IPS-NIHi7 (cell line): Measurements from ENCODE around the gene WDR20.
"Not testable (repeated sequence)": the region's sequence is repeated elsewhere in the genome, so short reads cannot be mapped to it uniquely, and the experiment has no call there.

Experiments
- DNase-seq: peaks from one replicate; pipeline ENCODE4 v3.0.0; 2012; ENCODE audit warnings: mixed read lengths; ENCODE audit errors: extremely low spot score

Gene WDR20

DNA sequence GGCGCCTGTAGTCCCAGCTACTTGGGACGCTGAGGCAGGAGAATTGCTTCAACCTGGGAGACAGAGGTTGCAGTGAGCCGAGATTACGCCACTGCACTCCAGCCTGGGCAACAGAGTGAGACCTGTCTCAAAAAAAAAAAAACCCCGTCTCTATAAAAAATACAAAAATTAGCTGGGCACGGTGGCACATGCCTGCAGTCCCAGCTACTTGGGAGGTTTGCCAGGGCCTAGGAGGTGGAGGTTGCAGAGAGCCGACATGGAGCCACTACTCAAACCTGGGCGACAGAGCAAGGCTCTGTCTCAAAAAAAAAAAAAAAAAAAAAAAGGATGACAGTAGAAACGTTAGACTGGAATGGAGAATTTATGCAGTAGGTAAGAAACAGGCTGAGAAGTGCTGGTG is 5.7 kb upstream of the WDR20 start:
- not testable (repeated sequence) for DNase-seq

DNA sequence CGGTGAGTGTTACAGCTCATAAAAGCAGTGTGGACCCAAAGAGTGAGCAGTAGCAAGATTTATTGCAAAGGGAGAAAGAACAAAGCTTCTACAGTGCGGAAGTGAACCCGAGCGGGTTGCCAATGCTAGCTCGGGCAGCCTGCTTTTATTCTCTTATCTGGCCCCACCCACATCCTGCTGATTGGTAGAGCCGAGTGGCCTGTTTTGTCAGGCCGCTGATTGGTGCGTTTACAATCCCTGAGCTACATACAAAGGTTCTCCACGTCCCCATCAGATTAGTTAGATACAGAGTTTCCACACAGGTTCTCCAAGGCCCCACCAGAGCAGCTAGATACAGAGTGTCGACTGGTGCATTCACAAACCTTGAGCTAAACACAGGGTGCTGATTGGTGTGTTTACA is 5.0 kb upstream of the WDR20 start:
- DNase-seq, result not testable (repeated sequence)

DNA sequence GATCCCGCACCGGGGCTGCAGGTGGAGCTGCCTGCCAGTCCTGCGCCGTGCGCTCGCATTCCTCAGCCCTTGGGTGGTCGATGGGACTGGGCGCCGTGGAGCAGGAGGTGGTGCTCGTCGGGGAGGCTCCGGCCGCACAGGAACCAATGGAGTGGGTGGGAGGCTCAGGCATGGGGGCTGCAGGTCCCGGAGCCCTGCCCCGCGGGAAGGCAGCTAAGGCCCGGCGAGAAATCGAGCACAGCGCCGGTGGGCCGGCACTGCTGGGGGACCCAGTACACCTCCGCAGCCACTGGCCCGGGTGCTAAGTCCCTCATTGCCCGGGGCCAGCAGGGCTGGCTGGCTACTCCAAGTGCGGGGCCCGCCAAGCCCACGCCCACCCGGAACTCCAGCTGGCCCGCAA is 4.2 kb upstream of the WDR20 start:
- not testable (repeated sequence) for DNase-seq

DNA sequence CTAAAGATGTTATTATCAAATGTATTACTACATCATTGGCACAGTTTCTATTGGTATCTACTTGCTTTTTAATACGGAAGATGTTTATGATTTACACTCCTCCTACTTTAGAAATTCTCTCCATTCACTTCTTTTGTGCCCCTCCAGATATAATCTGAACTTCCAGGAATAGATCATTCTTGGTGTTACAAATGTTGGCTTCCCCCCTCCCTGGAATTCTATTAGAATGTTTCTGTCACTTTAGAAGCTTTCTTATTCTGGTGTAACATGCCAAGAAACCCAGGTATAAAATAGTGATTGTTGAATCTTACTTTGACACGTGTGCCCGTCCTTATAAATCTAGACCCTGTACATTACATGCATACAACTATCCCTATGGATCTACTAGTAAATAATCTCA is 1.2 kb upstream of the WDR20 start:
- no peak for DNase-seq

DNA sequence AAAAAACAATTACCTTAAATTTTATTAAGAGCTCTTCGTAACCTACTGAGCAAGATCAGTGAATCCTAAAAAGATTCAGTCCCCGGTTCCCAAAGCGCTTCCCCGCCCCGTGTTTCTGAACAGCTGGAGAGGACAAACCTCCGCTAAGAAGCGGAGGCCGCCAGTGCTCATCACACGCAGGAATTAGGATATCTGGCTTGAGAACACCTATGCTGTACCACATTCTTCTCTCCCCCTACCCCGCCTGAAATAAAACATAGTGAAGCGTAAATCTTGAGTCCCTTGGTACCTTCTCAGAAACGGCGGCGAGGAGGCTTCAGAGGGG is 774 bp upstream of the WDR20 start:
- DNase-seq, result no peak

DNA sequence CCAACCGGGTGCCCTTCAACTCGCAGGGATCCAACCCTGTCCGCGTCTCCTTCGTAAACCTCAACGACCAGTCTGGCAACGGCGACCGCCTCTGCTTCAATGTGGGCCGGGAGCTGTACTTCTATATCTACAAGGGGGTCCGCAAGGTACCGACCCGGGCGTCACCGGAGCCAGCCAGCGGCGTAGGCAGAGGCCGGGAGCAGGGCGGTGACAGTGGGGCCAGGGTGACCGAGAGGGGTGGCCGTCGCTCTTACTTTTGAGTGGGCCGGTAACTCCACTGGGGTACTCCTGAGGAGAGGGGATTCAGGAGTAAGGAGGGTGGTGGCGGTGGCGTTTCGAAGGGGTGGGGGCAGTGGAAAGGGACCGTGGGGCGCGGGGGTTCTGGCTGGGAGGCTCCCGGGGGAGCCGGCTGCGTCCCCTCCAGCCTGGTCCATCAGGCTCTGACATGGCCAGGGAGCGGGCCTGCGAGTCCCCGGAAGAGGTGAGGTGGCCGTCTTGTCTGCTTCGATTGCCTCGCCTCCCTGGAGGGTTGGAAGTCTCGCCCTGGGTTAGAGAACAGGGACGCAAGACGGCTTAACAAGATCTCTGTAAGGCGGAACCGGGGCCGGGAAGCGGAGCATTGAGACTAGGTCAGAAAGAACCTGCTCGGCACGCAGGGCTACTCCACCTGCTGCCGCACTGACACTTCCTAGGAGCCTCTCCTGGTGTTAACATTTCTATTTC is 491 bp downstream of the WDR20 start:
- peak; percentile 26 for DNase-seq

DNA sequence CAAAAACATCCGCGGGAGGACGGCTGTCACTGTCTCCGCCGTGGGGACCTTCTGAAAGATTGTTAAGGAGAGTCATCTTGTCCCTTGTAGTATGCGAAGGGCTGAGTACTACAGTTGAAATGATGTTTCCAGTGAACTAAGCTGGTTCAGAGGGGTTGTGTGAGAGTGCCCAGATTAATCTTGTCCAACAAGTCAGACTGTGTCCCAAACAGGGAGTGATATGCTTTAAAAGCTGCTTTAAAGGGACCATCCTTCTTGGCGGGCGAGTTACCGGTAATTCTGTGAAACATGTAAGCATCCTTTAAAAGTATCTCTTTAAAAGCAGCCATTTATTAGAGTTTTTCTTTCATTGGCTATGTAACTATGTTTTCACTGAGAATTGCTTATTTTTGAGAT is 1.1 kb downstream of the WDR20 start:
- DNase-seq, result no peak

DNA sequence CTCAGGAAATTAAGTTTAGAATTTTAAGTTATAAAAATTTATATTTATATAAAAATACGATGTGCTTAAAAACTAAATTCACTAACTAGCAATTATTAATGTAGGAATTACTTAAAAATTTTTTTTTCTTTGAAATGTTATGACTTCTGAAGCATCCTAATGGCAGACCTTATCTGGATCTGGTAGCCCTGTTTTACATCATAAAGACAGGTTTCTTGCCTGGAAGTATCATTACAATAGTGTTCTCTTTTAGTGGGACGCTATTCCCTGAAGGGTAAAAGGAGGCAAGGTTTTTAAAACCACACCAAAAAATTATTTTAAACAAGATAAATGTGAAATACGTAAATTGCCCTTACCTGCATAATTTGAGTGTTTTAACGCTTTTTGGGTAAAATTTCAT is 2.1 kb downstream of the WDR20 start:
- DNase-seq, result no peak

DNA sequence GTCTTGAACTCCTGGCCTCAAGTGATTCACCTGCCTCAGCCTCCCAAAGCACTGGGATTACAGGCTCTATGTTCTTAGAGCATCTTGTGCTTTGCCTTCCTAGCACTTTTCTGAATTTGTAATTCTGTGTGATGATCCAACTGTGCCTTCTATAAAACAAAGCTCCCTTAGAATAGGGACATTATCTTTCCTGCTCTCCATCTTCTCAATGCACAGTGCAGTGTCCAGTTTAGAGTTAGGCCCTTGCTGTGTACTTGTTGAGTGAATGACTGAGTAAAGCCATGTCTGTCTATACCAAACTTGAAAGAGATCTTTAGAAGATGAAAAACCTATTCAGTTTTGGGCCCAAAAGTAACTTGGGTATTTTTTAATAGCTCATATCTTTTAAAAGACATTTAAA is 5.2 kb downstream of the WDR20 start:
- DNase-seq, result no peak

DNA sequence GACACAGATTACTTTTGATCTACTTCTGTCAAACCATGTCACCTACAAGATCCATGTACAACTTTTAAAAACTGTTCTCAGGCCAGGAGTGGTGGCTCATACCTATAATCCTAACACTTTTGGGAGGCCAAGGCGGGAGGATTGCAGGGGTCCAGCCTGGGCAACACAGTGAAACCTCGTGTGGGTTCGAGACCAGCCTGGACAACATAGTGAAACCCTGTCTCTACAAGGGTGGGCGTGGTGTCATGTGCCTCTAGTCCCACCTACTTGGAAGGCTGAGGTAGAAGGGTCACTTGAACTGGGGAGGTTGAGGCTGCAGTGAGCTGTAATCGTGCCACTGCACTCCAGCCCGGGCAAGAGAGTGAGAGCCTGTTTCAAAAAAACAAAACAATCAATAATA is 5.7 kb downstream of the WDR20 start:
- DNase-seq, result no peak

DNA sequence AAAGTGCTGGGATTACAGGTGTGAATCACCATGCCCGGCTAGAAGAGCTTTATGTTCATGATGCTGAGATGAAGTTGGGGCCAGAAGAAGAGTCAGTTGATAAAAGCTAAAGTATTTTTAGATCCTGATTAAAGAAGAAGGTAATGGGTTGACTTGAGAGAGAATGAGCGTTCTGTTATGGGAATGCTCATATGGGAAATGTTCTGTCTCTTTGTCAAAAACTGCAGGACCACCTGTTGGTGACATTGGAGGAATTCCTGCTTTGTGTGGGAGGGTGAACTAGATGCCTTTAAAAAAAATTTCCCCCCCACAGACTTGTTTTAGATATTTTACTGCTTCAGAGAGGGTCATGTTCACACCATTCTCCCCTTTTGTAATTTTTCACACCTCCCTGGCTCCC is 6.7 kb downstream of the WDR20 start:
- DNase-seq, result no peak

DNA sequence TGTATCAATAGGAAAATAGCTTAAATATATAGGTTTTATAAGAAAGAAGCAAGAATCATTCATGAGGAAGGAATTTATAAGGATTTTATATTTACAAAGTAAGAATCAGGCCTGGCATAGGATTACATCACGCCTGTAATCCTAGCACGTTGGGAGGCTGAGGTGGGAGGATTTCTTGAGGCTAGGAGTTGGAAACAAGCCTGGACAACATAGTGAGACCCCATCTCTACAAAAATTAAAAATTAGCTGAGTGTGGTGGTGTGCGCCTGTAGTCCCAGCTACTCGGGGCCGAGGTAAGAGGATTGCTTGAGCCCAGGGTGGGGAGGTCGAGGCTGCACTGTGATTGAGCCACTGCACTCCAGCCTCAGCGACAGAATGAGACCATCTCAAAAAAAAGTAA is 10.4 kb downstream of the WDR20 start:
- DNase-seq, result no peak

DNA sequence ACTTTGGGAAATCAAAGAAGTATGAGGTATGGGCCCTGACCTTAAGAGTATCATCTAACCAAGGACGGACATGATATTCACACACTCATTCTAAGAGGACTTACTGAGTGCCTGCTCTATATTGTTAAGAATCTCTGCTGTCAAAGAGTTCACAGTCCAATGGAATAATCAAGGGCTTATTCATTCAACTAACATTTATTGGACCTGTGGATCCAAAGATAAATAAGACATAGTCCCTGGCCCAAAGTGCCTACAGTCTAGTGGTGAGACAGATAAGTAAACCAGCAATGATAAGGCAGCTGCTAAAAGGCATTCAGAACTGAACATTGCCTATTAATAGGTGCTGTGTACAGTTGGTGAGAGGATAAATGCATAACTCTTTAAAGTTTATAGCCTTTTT is 11.0 kb downstream of the WDR20 start:
- no peak for DNase-seq

DNA sequence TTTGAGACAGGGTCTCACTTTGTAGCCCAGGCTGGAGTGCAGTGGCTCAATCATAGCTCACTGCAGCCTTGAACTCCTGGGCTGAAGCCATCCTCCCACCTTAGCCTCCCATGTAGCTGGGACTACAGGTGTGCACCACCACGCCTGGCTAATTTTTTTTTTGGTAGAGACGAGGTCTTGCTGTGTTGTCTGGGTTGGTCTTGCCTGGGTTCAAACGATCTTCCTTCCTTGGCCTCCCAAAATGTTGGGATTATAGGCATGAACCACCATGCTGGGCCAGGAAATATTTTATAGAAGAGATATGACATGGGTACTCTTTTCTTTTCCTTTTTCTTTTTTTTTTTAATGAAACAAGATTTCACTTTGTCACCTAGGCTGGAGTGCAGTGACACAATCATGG is 11.7 kb downstream of the WDR20 start:
- not testable (repeated sequence) for DNase-seq

DNA sequence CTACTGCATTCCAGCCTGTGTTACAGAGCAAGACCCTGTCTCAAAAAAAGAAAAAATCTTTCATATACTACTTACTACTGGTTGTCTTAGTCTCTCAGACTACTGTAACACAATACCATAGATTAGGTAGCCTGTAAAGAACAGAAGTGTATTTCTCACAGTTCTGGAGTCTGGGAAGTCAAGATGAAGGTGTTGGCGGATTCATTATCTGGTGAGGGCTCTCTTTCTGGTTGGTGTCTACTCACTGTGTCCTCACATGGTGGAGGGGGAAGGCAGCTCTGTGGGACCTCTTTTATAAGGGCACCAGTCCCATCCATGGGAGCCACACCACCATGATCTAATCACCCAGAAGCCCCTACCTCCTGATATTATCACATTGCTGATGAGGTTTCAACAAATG is 14.4 kb downstream of the WDR20 start:
- DNase-seq, result no peak

DNA sequence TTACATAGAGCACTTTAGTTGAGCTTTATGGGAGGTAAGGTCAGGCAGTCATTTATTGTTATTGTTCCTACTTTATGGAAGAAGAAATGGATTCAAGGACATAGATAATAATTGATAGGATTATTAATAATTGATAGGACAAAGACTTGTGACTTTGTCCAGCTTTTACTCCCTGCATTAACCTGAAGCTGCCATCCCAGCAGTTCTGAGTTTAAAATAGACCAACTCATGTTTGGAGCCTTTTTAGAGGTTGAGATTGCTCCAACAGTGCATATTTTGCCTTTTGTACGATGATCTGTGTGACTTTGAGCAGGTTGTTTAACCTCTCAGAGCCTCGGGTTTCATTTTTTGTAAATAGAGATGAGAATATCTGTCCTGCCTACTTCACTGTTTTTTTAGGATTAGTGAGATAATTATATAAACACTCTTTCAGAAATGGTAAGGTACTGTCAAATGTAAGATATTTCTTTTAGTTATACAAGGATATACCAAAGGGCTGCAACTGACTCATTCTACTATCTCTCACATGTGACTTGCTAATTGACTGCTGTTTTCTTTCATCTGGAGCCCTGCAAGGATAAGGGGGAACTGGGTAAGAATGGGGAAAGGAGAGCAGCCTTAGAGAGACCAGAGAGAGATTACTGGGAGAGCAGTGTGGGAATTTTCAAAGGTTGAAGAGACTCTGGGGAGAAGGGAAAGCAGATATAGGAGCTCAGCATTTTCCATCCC is 15.3 kb downstream of the WDR20 start:
- DNase-seq, result peak; percentile 45

DNA sequence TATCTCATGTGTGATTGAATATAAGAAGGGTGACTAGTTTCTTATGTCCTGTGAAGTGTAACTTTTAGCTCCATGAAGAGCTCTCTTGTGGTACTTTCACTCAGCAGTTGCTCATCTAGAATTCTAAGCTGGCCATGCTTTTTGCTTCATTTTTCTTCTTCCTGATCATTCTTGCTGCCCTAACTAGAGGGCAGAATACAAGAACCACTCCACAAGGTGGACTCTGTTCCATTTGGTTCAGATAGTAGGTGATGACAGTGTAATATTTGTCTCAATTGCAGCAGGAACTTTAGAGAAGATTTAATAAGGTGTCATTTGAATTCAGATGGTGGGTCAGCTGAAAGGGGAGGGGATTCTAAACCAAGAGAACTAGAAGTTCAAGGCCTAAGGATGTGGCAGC is 17.6 kb downstream of the WDR20 start:
- DNase-seq, result no peak

DNA sequence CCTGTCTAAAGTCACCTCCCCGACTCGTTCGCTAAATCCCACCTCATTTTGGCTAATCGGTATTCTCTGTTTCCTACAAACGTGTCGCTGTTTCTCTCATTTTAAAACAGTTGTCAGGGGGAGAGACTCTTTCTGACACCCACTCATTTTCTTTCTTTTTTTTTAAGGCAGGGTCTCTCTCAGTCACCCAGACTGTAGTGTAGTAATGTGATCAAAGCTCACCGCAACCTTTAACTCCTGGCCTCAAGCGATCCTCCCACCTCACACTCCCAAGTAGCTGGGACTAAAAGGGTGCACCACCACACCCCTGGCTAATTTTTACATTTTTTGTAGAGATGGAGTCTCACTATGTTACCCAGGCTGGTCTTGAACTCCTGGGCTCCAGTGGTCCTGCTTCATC is 19.1 kb downstream of the WDR20 start:
- no peak for DNase-seq

DNA sequence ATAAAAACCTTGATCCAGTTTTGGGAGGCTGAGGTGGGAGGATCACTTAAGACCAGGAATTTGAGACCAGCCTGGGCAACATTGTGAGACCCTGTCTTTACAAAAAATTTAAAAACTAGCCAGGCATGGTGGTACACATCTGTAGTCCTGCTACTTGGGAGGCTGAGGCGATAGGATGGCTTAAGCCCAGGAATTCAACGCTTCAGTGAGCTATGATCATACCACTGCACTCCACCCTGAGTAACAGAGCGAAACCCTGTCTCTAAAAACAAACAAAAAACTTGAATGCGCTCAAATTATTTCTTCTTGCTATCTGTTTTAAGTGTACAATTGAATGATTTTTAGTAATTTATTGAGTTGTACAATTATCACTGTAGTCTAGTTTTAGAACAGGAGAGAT is 20.1 kb downstream of the WDR20 start:
- no peak for DNase-seq

DNA sequence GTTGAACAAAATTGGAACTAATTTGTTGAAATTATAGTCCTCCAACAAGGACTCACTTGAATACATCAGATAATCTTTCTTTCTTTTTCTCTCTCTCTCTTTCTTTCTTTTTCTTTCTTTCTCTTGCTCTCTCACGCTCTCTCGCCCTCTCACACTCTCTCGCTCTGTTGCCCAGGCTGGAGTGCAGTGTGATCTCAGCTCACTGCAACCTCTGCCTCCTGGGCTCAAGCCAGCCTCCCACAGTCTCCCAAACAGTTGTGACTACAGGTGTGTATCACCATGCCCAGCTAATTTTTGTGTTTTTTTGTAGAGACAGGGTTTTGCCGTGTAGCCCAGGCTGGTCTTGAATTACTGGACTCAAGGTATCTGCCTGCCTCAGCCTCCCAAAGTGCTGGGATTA is 22.8 kb downstream of the WDR20 start:
- no peak for DNase-seq

DNA sequence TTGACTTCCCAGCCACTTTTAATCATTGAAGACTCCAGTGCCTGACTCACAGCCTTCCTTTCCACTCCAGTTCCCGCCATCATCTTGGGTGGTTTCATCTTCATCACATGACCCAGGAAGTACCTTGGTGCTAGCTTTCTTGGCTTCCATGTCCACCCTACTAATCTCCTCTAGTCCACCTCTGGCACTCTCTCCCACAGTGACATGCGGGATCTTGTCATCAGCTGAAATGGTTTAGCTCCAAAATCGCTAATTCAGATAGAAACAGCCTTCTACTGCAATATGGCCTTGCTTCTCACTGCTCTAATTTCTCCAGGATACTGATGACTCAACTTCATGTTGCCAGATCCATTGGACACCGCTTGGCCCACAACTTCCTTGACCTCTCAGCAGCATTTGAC is 24.5 kb downstream of the WDR20 start:
- DNase-seq, result no peak

DNA sequence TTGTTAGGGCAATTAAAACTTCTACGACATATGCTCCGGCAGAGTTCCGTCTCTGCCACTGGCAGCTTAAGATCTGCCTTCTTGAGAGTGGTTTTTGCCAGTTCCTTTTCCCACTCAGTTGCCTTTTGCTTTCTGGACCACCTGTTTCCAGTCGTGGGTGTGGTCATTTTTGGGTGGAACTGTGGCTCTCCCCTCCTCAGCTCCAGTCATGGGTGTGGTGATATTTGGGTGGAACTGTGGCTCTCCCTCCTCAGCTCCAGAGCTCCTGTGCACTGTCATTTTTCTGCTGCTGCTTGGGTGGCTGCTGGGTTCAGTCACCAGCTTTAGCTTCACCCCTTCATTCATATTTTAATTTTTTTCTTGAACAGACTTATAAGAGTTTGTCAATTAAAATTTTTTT is 25.3 kb downstream of the WDR20 start:
- no peak for DNase-seq

DNA sequence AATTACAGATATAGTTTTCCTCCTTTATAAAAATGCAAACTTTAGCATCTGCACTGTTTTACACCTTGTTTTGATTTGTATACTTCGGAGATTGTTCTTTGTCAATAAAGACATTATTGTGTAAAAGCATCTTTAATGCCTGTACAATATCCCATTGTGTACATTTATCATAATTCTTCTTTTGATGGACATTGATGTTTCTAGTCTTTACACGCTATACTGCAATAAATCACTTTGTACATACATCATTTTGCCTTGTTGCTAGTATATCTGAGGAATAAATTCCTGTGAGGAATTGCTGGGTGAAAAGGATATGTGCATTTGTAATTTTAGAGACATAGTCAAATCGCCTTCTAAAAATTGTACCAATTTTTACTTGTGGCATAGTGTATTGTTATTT is 30.4 kb downstream of the WDR20 start:
- DNase-seq, result no peak
